BJ (cell line): ENCODE data around the gene LPCAT4. TPM values are rescaled to one million over a fixed set of nuclear protein-coding genes. Genes with fewer than 3 reads are reported as not detected.
"Not testable (repeated sequence)": the region's sequence is repeated elsewhere in the genome, so short reads cannot be mapped to it uniquely, and the experiment has no call there.

Source experiments
- CTCF ChIA-PET: fragments of 350-600 bp; formaldehyde crosslinking; extraction: SDS; loops from one replicate; lab custom pipeline; 2021; ENCODE audit warnings: antibody characterized with exemption, inconsistent platforms; lab: Yijun Ruan, JAX
- POLR2A ChIA-PET: fragments of 300-600 bp; sonication (Branson Sonifier 250); formaldehyde crosslinking; extraction: SDS; loops from one replicate; lab custom pipeline; 2021; ENCODE audit warnings: antibody characterized with exemption; lab: Charles Lee
- DNase-seq: peaks from one replicate; pipeline ENCODE4 v3.0.0-alpha.2; 2011; ENCODE audit warnings: low read depth
- H3K27me3 ChIP-seq: 2 replicates; pipeline ENCODE4 v1.6.0; 2011; ENCODE audit warnings: low read length; ENCODE audit not compliant: control insufficient read depth, insufficient read depth
- H3K36me3 ChIP-seq: 2 replicates; pipeline ENCODE4 v1.5.1; 2011; ENCODE audit warnings: low read length; ENCODE audit not compliant: control insufficient read depth, insufficient read depth
- H3K4me3 ChIP-seq: 2 replicates; pipeline ENCODE4 v1.5.1; 2011; ENCODE audit warnings: low read depth, mild to moderate bottlenecking, control low read depth, low read length
- CTCF ChIP-seq: IDR thresholded peaks from 2 replicates; pipeline ENCODE4 v1.5.1; 2011; ENCODE audit warnings: low read depth, mild to moderate bottlenecking, control low read depth, inconsistent platforms, low read length, moderate library complexity; ENCODE audit not compliant: insufficient read depth
- polyA plus RNA-seq: library from polyadenylated mRNA; depleted of rRNA; stranded (reverse); fragments of >200 nt; gene quantifications from 2 replicates; pipeline ENCODE4 v1.2.3, GENCODE V29; 2011

The LPCAT4 gene
- polyA plus RNA-seq, 1 experiment: 45.3 TPM

GRCh38 chr15:34376856-34377255 is 9.9 kb upstream of the LPCAT4 start:
- Histone ChIP-seq H3K4me3 (no peak overlapping the region), H3K36me3 (no peaks in the 10 kb centered on the region), H3K27me3 (no peaks in the 10 kb centered on the region)
- CTCF ChIA-PET: interaction anchor here (1.4 kb wide), 1 partner anchor 10 kb away, joined by 7 read pairs; the partner anchor contains the start of gene LPCAT4
- POLR2A ChIA-PET: no interaction called here
- no peak for DNase-seq
- no peak for TF ChIP-seq CTCF

GRCh38 chr15:34375541-34375940 is 8.5 kb upstream of the LPCAT4 start:
- CTCF ChIA-PET: interaction anchor here (0.6 to 1.4 kb wide), 2 partner anchors 8 to 59 kb away, joined by 3 to 7 read pairs; partner anchors contain the start of gene LPCAT4
- DNase-seq, POLR2A ChIA-PET, H3K27me3 ChIP-seq, H3K4me3 ChIP-seq, H3K36me3 ChIP-seq: not testable (repeated sequence)

- Histone ChIP-seq H3K4me3 (no peak overlapping the region), H3K36me3 (no peaks in the 10 kb centered on the region), H3K27me3 (no peaks in the 10 kb centered on the region)
- DNase-seq: no peak
- no peak for TF ChIP-seq CTCF
- POLR2A ChIA-PET: no interaction called here
- CTCF ChIA-PET: no interaction called here
These were observed 7.8 kb upstream of the LPCAT4 start for GRCh38 chr15:34374816-34375215.

- CTCF ChIA-PET: no interaction called here
These were observed 7.0 kb upstream of the LPCAT4 start for GRCh38 chr15:34373951-34374350.

GRCh38 chr15:34370643-34371042 is 3.6 kb upstream of the LPCAT4 start:
- DNase-seq: no peak
- no peaks in the 10 kb centered on the region for H3K36me3 ChIP-seq
- CTCF ChIA-PET: no interaction called here
- POLR2A ChIA-PET: no interaction called here
- no peaks in the 10 kb centered on the region for H3K27me3 ChIP-seq
- no peak overlapping the region for H3K4me3 ChIP-seq
- TF ChIP-seq CTCF: no peak

More at GRCh38 chr15:34373951-34374350, 7.0 kb upstream of the LPCAT4 start:
- TF ChIP-seq CTCF: no peak
- Histone ChIP-seq H3K4me3 (no peak overlapping the region), H3K27me3 (no peaks in the 10 kb centered on the region), H3K36me3 (no peaks in the 10 kb centered on the region)
- POLR2A ChIA-PET: no interaction called here
- DNase-seq: no peak

- H3K27me3 ChIP-seq: no peaks in the 10 kb centered on the region
- ChIA-PET CTCF (no interaction called here), POLR2A (no interaction called here)
- TF ChIP-seq CTCF: no peak
- H3K36me3 ChIP-seq: no peaks in the 10 kb centered on the region
- no peak for DNase-seq
- no peak overlapping the region for H3K4me3 ChIP-seq
These were observed 3.1 kb upstream of the LPCAT4 start for GRCh38 chr15:34370129-34370528.
